GM18526 (cell line): ENCODE measurements around the gene SCYL2.

Experiments used
- POLR2A ChIP-seq: IDR thresholded peaks from 3 replicates; pipeline ENCODE4 v1.6.1; 2011; ENCODE audit not compliant: insufficient read length; ENCODE audit errors: extremely low read depth

The SCYL2 gene

GRCh38 chr12:100266835-100267602 is at the start of gene SCYL2, which contains the start of gene DEPDC4:
Gene SCYL2 (plus strand): TSS chr12:100267177. CDS start chr12:100282971, 15,794 bp downstream.
Gene DEPDC4 (minus strand): TSS chr12:100267079. CDS start chr12:100267076, 3 bp downstream.
- TF ChIP-seq POLR2A, result peak; percentile 52

- TF ChIP-seq POLR2A, result no peak
Observed at GRCh38 chr12:100219328-100220109, 47.5 kb upstream of the SCYL2 start.

- TF ChIP-seq POLR2A, result no peak
Observed at GRCh38 chr12:100221523-100221922, 45.5 kb upstream of the SCYL2 start.

GRCh38 chr12:100225491-100225890 is 41.5 kb upstream of the SCYL2 start:
- no peak for TF ChIP-seq POLR2A

- no peak for TF ChIP-seq POLR2A
Observed at GRCh38 chr12:100229036-100229635, 37.8 kb upstream of the SCYL2 start.

- TF ChIP-seq POLR2A, result no peak
Observed at GRCh38 chr12:100229876-100230275, 37.1 kb upstream of the SCYL2 start.

- TF ChIP-seq POLR2A, result no peak
Observed at GRCh38 chr12:100234166-100234565, 32.8 kb upstream of the SCYL2 start.

- no peak for TF ChIP-seq POLR2A
Observed at GRCh38 chr12:100234591-100235304, 32.2 kb upstream of the SCYL2 start.

GRCh38 chr12:100238801-100239200 is 28.2 kb upstream of the SCYL2 start:
- no peak for TF ChIP-seq POLR2A

- no peak for TF ChIP-seq POLR2A
Observed at GRCh38 chr12:100239589-100239988, 27.4 kb upstream of the SCYL2 start.

- TF ChIP-seq POLR2A, result no peak
Observed at GRCh38 chr12:100243137-100243536, 23.8 kb upstream of the SCYL2 start.

GRCh38 chr12:100247765-100248164 is 19.2 kb upstream of the SCYL2 start:
- TF ChIP-seq POLR2A, result no peak

- no peak for TF ChIP-seq POLR2A
Observed at GRCh38 chr12:100248886-100249285, 18.1 kb upstream of the SCYL2 start.

- TF ChIP-seq POLR2A, result no peak
Observed at GRCh38 chr12:100249941-100250340, 17.0 kb upstream of the SCYL2 start.

GRCh38 chr12:100251917-100252316 is 15.1 kb upstream of the SCYL2 start:
- no peak for TF ChIP-seq POLR2A
